GM18507 (cell line): Measurements from ENCODE around the gene DLGAP4.

Experiments
- DNase-seq: peaks from one replicate; pipeline ENCODE4 v3.0.0; 2011; ENCODE audit warnings: low read depth; ENCODE audit not compliant: insufficient read length; ENCODE audit errors: extremely low spot score
- FAIRE-seq: peaks from 2 replicates; lab custom pipeline; 2011; peaks lifted over from hg19 to GRCh38; lab: Jason Lieb, UNC

The DLGAP4 gene

GRCh38 chr20:36344517-36345132, 38.5 kb downstream of the DLGAP4 start:
- DNase-seq (no peak), FAIRE-seq (no peak)

- DNase-seq (no peak), FAIRE-seq (no peak)
These were observed 40.1 kb downstream of the DLGAP4 start for GRCh38 chr20:36346256-36346655.

- FAIRE-seq = no peak
- DNase-seq = no peak
These were observed 43.4 kb downstream of the DLGAP4 start for GRCh38 chr20:36349384-36350170.

- DNase-seq = no peak
- no peak for FAIRE-seq
These were observed 44.3 kb downstream of the DLGAP4 start for GRCh38 chr20:36350439-36350838.

GRCh38 chr20:36351937-36352336, 45.8 kb downstream of the DLGAP4 start:
- FAIRE-seq (no peak), DNase-seq (no peak)

- no peak for DNase-seq
- no peak for FAIRE-seq
These were observed 46.9 kb downstream of the DLGAP4 start for GRCh38 chr20:36352843-36353553.

- DNase-seq (no peak), FAIRE-seq (no peak)
These were observed 47.6 kb downstream of the DLGAP4 start for GRCh38 chr20:36353740-36354139.

- FAIRE-seq (no peak), DNase-seq (no peak)
These were observed 49.5 kb downstream of the DLGAP4 start for GRCh38 chr20:36355469-36356171.

- FAIRE-seq = no peak
- no peak for DNase-seq
These were observed 53.7 kb downstream of the DLGAP4 start for GRCh38 chr20:36359668-36360406.

GRCh38 chr20:36360429-36360828, 54.3 kb downstream of the DLGAP4 start:
- no peak for FAIRE-seq
- DNase-seq = no peak

GRCh38 chr20:36361406-36361805, 55.3 kb downstream of the DLGAP4 start:
- no peak for FAIRE-seq
- DNase-seq = no peak

GRCh38 chr20:36362261-36362660, 56.1 kb downstream of the DLGAP4 start:
- no peak for FAIRE-seq

GRCh38 chr20:36362978-36363713, 57.0 kb downstream of the DLGAP4 start:
- DNase-seq (no peak), FAIRE-seq (no peak)

More at GRCh38 chr20:36362261-36362660, 56.1 kb downstream of the DLGAP4 start:
- no peak for DNase-seq

GRCh38 chr20:36364506-36364905, 58.4 kb downstream of the DLGAP4 start:
- DNase-seq = no peak
- FAIRE-seq = no peak

- no peak for DNase-seq
- FAIRE-seq = no peak
These were observed 60.7 kb downstream of the DLGAP4 start for GRCh38 chr20:36366623-36367369.

- DNase-seq (no peak), FAIRE-seq (no peak)
These were observed 61.2 kb downstream of the DLGAP4 start for GRCh38 chr20:36367370-36367745.

GRCh38 chr20:36367907-36368799, 62.0 kb downstream of the DLGAP4 start:
- no peak for FAIRE-seq
- DNase-seq = no peak
